Urinary bladder (tissue), 4 donors: ENCODE data around the gene DIS3L2. TPM values are rescaled to one million over a fixed set of nuclear protein-coding genes. Genes with fewer than 3 reads are reported as not detected.

ENCODE experiments used
- DNase-seq: peaks from one replicate; pipeline ENCODE4 v3.0.0-alpha.2; 2015; ENCODE audit errors: extremely low spot score
- H3K27ac ChIP-seq: one replicate; pipeline ENCODE4 v1.5.1; 2013; ENCODE audit warnings: low read depth, mild to moderate bottlenecking, moderate library complexity
- H3K36me3 ChIP-seq: one replicate; pipeline ENCODE4 v1.6.1; 2013; ENCODE audit warnings: mild to moderate bottlenecking, moderate library complexity; ENCODE audit not compliant: insufficient read depth
- H3K4me1 ChIP-seq: one replicate; pipeline ENCODE4 v1.6.1; 2013; ENCODE audit warnings: mild to moderate bottlenecking, moderate library complexity; ENCODE audit not compliant: insufficient read depth
- H3K4me3 ChIP-seq: one replicate; pipeline ENCODE4 v1.5.1; 2013; ENCODE audit warnings: low read depth, low read length
- WGBS: extraction: QIAGEN DNeasy Blood & Tissue Kit; methylation state at CpG from one replicate; pipeline ENCODE4 v1.1.7; 2013; 5-methylcytosine and 5-hydroxymethylcytosine counted together
- polyA plus RNA-seq: library from polyadenylated mRNA; stranded (reverse); fragments of 200-250 nt; gene quantifications from one replicate; pipeline ENCODE4 v1.2.3, GENCODE V29; 2013
- total RNA-seq: library from RNA; depleted of rRNA; stranded (reverse); fragments of >200 nt; gene quantifications from one replicate; pipeline ENCODE4 v1.2.3, GENCODE V29; 2014
- donor health status: healthy with polysubstance abuse.
- donor health status: healthy.

DIS3L2 gene
- total and polyA plus RNA-seq, 2 donors, result 15.0 to 33.6 TPM

- H3K36me3 ChIP-seq, result no peaks in the 10 kb centered on the region
- H3K4me1 ChIP-seq, result no peaks in the 10 kb centered on the region
- DNase-seq, result no peak
- no peak overlapping the region for H3K27ac ChIP-seq
- WGBS, result 87% methylated on average over 23 of the region's 23 CpGs
- H3K4me3 ChIP-seq, result no peak overlapping the region
These were observed 377.9 kb downstream of the DIS3L2 start for GRCh38 chr2:232339121-232340081.

GRCh38 chr2:232340171-232340935 lies 378.8 kb downstream of the DIS3L2 start:
- Histone ChIP-seq H3K36me3 (no peaks in the 10 kb centered on the region), H3K4me3 (no peak overlapping the region), H3K4me1 (no peaks in the 10 kb centered on the region), H3K27ac (no peak overlapping the region)
- 94% methylated on average over 14 of the region's 14 CpGs for WGBS
- no peak for DNase-seq

DNA sequence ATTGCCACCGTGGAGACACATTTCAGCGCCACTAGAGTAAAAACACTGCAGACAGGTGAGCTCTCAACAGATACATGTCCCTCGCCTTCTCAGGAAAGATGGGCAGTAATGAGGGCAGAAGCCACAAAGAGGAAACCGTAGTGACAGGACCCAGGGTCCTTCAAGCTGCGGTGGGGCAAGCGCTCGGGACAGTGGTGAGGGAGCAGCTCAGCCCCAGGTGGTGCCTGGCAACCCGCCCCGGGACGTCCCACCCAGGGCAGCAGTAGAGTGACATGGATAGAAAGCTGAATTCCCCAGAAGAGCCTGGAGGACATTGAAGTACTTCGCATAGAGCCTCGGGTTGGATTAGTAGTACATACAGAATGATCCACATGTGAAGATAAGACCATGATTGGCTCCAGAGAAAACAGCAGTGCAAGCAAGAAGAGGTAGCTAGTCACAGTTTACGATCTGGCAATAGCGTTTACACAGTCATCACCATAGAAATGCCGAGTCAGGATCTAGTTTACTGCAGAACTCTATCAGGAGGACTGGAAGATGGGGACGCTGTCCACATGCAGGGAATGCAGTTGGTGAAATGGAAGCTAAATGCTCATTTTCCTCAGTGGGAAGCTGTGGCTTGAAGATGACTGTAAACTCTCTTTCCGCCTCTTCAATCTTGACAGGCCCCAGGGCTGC lies 379.7 kb downstream of the DIS3L2 start:
- H3K4me3 ChIP-seq, result no peak overlapping the region

GRCh38 chr2:232341739-232342126 lies 380.2 kb downstream of the DIS3L2 start:
- 96% methylated on average over 4 of the region's 4 CpGs for WGBS
- Histone ChIP-seq H3K4me3 (no peak overlapping the region), H3K27ac (no peak overlapping the region), H3K36me3 (no peaks in the 10 kb centered on the region), H3K4me1 (no peaks in the 10 kb centered on the region)
- no peak for DNase-seq

More for the DNA sequence above, 379.7 kb downstream of the DIS3L2 start:
- 67% methylated on average over 17 of the region's 17 CpGs for whole genome bisulfite sequencing
- no peak for DNase-seq
- H3K27ac ChIP-seq, result no peak overlapping the region
- H3K4me1 ChIP-seq, result no peaks in the 10 kb centered on the region
- H3K36me3 ChIP-seq, result no peaks in the 10 kb centered on the region

- 67% methylated on average over 19 of the region's 19 CpGs for WGBS
- Histone ChIP-seq H3K36me3 (no peaks in the 10 kb centered on the region), H3K4me3 (no peak overlapping the region), H3K27ac (no peak overlapping the region), H3K4me1 (no peaks in the 10 kb centered on the region)
- DNase-seq, result no peak
These were observed 381.4 kb downstream of the DIS3L2 start for GRCh38 chr2:232342635-232343565.

- WGBS, result 69% methylated on average over 6 of the region's 6 CpGs
- no peak for DNase-seq
These were observed 382.3 kb downstream of the DIS3L2 start for GRCh38 chr2:232343821-232344220.

GRCh38 chr2:232345251-232345650 lies 383.7 kb downstream of the DIS3L2 start:
- no peak for DNase-seq
- H3K27ac ChIP-seq, result no peak overlapping the region
- 96% methylated on average over 8 of the region's 8 CpGs for WGBS

More at GRCh38 chr2:232343821-232344220, 382.3 kb downstream of the DIS3L2 start:
- Histone ChIP-seq H3K4me3 (no peak overlapping the region), H3K36me3 (no peaks in the 10 kb centered on the region), H3K4me1 (no peaks in the 10 kb centered on the region), H3K27ac (no peak overlapping the region)

DNA sequence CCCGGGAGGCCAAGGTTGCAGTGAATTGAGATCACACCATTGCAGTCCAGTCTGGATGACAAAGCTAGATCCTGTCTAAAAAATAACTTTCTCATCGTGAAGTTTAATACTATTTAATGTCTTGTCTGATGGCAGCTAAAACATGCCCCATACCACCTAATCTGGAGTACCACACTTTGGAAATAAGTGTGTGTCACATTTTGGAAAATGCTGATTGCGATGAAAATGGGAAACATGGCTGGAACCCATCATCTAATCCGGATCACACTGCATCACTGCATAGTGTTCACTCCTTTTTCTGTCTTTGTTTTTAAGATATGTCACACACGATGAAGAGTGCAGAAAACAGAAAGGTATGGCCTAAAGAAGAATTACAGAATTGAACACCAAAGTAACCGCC lies 385.9 kb downstream of the DIS3L2 start:
- WGBS, result 94% methylated on average over 6 of the region's 6 CpGs

More at GRCh38 chr2:232345251-232345650, 383.7 kb downstream of the DIS3L2 start:
- H3K4me1 ChIP-seq, result no peaks in the 10 kb centered on the region
- H3K36me3 ChIP-seq, result no peaks in the 10 kb centered on the region
- H3K4me3 ChIP-seq, result no peak overlapping the region

GRCh38 chr2:232348936-232349335 lies 387.4 kb downstream of the DIS3L2 start:
- no peaks in the 10 kb centered on the region for H3K36me3 ChIP-seq
- no peaks in the 10 kb centered on the region for H3K4me1 ChIP-seq
- 64% methylated on average over 6 of the region's 6 CpGs for WGBS
- no peak overlapping the region for H3K27ac ChIP-seq
- H3K4me3 ChIP-seq, result no peak overlapping the region
- no peak for DNase-seq

More for the DNA sequence above, 385.9 kb downstream of the DIS3L2 start:
- no peaks in the 10 kb centered on the region for H3K4me1 ChIP-seq
- H3K4me3 ChIP-seq, result no peak overlapping the region
- no peaks in the 10 kb centered on the region for H3K36me3 ChIP-seq
- DNase-seq, result no peak
- no peak overlapping the region for H3K27ac ChIP-seq

DNA sequence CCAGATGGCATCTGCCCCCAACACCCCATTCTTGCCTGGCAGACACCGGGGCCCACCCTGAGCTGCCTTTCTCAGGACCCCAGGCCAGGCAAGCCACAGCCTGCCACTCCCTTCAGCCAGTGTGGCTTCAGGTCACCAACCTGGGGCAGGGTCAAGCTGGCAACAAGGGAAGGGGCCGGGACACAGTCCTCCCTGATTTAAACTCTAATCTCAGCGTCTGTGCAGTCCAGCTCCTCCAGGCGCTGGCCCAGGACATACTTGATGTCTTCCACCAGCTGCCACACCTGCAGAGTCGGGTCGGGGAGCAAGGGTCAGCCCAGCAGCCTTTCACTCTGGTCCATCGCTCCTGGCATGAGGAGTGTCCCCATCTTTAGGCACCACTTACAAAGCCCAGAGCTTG lies 388.0 kb downstream of the DIS3L2 start:
- no peak overlapping the region for H3K4me3 ChIP-seq
- no peak overlapping the region for H3K27ac ChIP-seq
- DNase-seq, result no peak
- 81% methylated on average over 7 of the region's 7 CpGs for WGBS
- H3K4me1 ChIP-seq, result no peaks in the 10 kb centered on the region
- H3K36me3 ChIP-seq, result no peaks in the 10 kb centered on the region

- Histone ChIP-seq H3K4me1 (no peaks in the 10 kb centered on the region), H3K4me3 (no peak overlapping the region), H3K36me3 (no peaks in the 10 kb centered on the region), H3K27ac (no peak overlapping the region)
- DNase-seq, result no peak
- 77% methylated on average over 14 of the region's 14 CpGs for WGBS
These were observed 388.6 kb downstream of the DIS3L2 start for GRCh38 chr2:232349946-232350635.
